Left kidney (tissue), 2 donors: Measurements from ENCODE around the gene GRHL1. TPM values are rescaled to one million over a fixed set of nuclear protein-coding genes. Genes with fewer than 3 reads are reported as not detected.

Source experiments
- DNase-seq: peaks from one replicate; pipeline ENCODE4 v3.0.0-alpha.2; 2013
- polyA plus RNA-seq: library from polyadenylated mRNA; unstranded; fragments of 120-200 nt; gene quantifications from one replicate; pipeline ENCODE4 v1.2.1, GENCODE V29; 2013; ENCODE audit not compliant: insufficient read length

Gene GRHL1
- polyA plus RNA-seq, 1 donor = 7.2 TPM

DNA sequence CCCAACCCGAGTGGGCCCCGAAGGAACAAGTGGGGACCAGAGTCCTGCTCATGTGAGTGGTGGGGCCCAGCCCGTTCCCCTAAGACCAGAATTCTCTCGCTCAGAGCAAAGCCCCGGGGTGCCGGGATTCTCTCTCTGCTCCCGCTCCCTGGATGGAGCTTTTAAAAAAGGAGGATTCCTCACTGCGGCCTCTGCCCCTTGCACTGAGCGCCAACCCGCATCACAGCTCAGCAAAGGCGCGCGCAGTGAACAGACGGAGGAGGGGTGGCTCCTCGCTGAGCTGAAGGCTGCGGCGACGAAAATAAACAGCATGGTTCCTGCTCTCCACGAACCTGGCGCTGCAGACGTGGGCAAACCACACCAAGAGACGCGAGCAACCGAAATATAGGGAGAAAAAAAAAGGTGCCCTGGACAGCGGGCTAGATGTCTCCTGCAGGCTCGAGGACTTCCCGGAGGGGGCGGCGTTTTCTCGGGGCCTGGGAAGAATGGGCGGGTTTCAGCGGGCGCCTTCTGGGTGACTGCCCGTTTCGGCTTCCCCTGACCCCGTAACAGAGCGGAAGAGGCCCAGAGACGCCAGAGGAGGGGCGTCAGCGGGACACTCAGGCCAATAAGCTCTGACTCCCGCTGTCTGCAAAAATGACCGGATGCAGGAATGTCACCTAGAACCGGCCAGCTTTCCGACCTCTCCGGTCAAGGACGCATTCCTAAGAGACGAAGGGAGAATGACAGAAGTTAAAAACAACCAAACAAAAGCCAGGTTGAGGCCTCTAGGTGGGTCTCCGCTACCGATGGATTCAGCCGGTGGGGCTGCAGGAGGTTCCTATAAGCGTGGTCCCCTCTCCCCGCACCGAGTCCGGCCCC is 91.0 kb downstream of the GRHL1 start:
- peak; percentile 79 for DNase-seq

DNA sequence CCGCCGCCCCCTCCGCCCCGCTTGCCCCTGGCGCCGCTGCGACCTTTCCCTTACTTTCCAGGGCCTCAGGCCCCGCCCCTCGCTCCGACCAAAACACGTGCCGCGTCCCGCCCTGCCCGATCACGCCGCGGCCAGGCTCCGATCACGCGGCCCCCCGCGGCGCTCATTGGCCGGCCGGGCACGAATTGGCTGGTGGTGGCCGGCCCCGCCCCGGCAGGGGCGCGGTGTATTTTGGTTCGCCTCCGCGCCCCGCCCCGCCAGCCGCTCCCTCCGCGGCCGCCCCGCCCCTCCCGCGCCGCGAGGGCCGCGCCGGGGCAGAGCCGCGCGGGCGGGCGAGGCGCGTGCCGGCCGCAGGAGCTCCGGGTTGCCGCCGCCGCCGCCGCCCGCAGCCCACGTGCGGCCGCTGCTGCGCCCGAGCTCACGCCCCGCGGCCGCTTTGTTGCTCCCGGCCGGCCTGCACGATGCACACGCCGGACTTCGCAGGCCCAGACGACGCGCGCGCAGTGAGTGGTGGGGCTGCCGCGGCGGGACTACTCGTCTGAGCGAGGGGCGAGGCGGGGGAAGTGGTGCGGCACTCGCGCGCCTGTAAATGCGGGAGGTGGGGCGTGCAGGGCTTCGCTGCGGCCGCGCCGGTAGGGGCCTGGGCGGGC is 91.9 kb downstream of the GRHL1 start, which contains the start of gene KLF11:
KLF11 (plus strand) TSS at position 295 of the 650 bp plus-strand sequence; CDS start at position 462, 167 bp downstream.
- DNase-seq = peak; percentile 91

DNA sequence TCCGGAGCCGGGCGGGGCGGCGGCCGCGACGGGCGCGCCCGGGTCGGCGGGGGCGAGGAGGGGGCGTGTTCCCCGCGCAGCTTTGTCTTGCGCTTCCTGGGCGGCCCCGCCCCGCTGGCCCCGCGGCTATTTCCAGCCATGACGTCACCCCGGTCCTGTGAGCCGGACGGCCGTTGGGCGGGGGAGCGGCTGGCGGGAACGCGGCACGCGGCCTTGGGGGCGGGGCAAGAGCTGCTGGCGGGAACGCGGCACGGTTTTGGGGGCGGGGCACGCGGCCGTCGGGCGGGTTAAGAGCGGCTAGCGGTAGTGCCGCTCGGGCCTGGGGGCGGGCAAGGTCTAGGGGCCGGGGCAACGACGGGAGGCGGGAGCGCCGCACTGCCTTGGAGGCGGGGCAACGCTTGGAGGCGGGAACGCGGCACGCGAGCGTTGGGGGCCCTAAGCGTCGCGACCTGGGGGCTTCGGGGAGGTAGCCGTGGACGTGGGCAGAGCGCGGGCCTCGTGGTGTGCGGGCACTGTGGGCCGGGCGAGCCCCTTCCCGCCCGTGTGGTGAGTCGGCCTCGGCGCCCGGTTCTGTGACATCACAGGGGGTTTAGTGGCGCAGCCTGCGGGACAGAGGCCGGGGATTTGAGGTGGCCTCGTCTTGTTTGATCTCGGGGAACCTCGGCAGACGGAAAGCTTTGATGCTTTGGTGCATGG is 92.6 kb downstream of the GRHL1 start:
- peak; percentile 90 for DNase-seq

DNA sequence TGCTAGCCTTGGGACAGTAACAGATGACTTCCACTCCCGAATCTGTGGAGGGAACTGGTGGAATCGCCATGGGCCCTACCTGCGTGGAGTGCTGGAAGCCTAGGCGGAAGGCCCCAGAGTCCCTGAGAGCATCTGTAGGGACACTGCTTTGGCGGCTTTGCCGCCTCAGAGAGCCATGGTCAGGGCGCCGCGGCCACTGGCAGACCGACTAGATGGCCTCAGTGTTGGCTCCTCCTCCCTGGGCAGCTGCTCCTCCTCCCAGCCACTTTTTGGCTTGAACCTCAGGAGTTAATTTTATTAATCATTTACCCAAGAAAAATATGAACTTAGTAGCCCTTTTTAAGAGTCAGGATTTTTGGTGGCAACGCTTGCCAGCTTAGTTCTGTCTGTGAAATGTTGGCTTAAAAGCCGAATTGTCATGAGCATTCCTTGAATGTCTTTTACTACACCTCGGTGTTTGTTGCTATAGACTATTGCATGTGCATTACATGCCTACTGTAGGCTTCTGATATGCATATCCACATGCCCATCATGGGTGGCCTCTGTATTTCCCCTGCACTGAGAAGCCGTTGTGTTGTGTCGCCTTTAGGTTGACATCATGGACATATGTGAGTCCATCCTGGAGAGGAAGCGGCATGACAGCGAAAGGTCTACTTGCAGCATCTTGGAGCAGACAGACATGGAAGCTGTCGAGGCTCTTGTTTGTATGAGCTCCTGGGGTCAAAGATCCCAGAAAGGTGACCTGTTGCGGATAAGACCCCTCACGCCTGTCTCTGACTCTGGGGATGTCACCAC is 94.3 kb downstream of the GRHL1 start:
- no peak for DNase-seq

DNA sequence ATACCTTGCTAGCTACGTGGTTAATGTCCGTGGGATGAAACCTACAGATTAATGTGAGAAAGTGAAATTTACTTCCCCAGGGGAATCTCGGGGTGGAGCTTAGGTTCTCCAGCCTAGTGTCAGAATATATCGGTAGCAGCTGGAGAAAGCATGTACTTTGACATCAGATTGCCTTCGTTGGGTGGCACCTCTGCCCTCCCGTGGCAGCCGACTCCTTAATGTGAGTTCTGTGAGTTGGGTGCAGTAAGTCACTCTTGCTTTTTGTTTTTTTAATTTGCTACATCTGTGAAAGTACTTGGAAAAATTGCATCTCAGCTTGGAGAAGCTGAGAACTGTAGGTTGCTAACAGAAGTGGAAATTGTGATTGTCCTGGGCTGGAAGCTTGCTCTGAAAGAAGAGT is 95.4 kb downstream of the GRHL1 start:
- no peak for DNase-seq

DNA sequence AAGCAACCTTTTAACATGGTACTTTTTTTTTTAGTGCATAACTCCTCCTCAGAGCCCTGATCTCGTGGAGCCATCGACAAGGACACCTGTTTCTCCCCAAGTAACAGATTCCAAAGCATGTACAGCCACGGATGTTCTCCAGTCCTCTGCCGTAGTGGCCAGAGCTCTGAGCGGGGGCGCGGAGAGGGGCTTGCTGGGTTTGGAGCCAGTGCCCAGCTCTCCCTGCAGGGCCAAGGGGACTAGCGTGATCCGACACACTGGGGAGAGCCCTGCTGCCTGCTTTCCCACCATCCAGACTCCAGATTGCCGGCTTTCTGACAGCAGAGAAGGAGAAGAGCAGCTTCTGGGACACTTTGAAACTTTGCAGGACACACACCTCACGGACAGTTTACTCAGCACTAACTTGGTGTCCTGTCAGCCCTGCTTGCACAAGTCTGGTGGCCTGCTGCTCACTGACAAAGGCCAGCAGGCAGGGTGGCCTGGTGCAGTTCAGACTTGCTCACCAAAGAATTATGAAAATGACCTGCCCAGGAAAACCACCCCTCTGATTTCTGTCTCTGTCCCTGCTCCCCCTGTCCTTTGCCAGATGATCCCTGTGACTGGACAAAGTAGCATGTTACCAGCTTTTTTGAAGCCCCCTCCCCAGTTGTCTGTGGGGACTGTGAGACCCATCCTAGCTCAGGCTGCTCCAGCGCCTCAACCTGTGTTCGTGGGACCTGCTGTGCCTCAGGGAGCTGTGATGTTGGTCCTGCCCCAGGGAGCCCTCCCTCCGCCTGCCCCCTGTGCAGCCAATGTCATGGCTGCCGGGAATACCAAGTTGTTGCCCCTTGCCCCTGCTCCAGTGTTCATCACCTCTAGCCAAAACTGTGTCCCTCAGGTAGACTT is 96.4 kb downstream of the GRHL1 start:
- DNase-seq = no peak

DNA sequence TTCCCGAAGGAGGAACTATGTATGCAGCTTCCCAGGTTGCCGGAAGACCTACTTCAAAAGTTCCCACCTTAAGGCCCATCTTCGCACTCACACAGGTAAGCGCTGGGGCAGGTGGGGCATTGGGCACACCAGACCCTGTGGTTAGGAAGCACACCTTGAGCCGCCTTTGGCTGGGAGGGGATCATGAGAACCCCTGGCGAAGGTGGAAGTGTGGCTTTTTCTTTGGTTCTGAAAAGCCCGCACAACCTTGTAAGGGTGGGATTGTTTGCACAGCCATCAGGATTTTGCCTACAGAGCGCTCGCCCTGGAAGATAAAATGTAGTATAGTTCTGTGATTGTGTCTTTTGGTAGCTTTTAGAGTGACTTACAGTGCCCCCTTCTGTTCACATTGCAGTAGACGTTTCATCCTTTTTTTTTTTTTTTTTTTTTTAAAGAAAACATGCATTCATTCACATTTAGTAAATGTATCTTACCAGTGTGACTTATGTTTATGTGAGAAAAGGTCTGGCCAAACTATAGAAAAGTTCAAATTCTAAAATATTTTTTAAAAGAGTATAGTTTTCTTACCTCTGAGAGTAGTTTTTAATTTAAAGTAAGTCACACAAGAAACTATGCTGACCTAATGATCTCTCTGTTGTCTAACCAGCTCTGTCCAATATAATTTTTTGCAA is 97.1 kb downstream of the GRHL1 start:
- no peak for DNase-seq

Other genes starting within 250 kb of the GRHL1 start
- 38.7 TPM for gene TAF1B, start 108.2 kb upstream of the GRHL1 start, polyA plus RNA-seq
- gene KLF11, start 91.9 kb downstream of the GRHL1 start, polyA plus RNA-seq = 23.6 TPM
- gene CYS1, start 128.7 kb downstream of the GRHL1 start, polyA plus RNA-seq = 83.0 TPM
- gene RRM2, start 171.0 kb downstream of the GRHL1 start, polyA plus RNA-seq = 83.6 TPM